Jurkat, Clone E6-1 (cell line): Measurements from ENCODE around the gene CCT6A. TPM values are rescaled to one million over a fixed set of nuclear protein-coding genes. Genes with fewer than 3 reads are reported as not detected.
"Not testable (repeated sequence)": the region's sequence is repeated elsewhere in the genome, so short reads cannot be mapped to it uniquely, and the experiment has no call there.

ENCODE experiments used
- DNase-seq: peaks from one replicate; pipeline ENCODE4 v3.0.0-alpha.2; 2011; ENCODE audit warnings: low read depth, low spot score
- H3K4me3 ChIP-seq: 2 replicates; pipeline ENCODE4 v1.5.1; 2011; ENCODE audit warnings: mild to moderate bottlenecking, low read length, control low read depth, moderate library complexity
- polyA plus RNA-seq: library from polyadenylated mRNA; unstranded; fragments of >200 nt; gene quantifications from one replicate; pipeline ENCODE4 v1.2.1, GENCODE V29; 2012; ENCODE audit warnings: missing spikeins; ENCODE audit not compliant: insufficient read length, insufficient read depth

Gene CCT6A, protein sequence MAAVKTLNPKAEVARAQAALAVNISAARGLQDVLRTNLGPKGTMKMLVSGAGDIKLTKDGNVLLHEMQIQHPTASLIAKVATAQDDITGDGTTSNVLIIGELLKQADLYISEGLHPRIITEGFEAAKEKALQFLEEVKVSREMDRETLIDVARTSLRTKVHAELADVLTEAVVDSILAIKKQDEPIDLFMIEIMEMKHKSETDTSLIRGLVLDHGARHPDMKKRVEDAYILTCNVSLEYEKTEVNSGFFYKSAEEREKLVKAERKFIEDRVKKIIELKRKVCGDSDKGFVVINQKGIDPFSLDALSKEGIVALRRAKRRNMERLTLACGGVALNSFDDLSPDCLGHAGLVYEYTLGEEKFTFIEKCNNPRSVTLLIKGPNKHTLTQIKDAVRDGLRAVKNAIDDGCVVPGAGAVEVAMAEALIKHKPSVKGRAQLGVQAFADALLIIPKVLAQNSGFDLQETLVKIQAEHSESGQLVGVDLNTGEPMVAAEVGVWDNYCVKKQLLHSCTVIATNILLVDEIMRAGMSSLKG
- 264 TPM for polyA plus RNA-seq

DNA sequence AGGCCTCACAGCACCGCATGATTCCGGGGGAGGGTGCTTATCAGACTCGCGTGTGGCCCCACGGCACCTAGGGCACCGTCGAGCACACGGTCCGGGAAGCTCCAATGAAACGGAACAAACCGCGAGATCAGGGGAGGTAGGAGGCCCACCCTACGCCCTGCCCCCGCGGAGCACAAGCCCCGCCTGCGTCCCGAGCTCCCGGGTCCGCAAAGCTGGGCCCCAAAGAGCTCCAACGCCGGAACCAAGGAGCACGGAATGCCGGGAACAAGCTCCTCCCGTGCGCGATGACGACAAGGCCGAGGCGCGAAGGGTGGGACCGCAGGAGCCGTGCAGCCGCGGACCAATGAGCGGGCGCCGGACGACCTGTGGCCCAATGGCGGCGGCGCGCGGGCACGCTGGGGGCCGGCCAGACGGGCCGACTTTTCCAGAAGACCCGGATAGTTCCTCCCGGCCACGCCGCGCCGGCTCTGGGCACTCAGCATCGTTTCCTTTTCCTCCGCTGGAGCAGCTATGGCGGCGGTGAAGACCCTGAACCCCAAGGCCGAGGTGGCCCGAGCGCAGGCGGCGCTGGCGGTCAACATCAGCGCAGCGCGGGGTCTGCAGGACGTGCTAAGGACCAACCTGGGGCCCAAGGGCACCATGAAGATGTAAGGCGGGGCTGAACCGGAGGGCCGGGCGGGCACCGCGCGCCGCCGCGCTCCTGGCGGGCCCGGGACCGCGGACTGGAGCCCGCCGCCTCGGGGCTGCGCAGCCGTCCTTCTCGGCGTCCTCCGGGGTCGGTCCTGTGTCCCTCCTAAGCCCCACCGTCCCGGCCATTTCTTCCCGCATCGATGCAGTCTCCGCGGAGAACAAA is at the start of gene CCT6A, which contains the start of gene PSPH:
TSS of gene CCT6A (plus strand) at position 427 of the 853 bp plus-strand sequence. CDS start at position 511, 84 bp downstream.
TSS of gene PSPH (minus strand) at position 106 of the 853 bp plus-strand sequence. CDS start 30,232 bp downstream, outside the sequence.
- DNase-seq: peak; percentile 97
- peak within 1 kb of the TSS; percentile 96 for H3K4me3 ChIP-seq

DNA sequence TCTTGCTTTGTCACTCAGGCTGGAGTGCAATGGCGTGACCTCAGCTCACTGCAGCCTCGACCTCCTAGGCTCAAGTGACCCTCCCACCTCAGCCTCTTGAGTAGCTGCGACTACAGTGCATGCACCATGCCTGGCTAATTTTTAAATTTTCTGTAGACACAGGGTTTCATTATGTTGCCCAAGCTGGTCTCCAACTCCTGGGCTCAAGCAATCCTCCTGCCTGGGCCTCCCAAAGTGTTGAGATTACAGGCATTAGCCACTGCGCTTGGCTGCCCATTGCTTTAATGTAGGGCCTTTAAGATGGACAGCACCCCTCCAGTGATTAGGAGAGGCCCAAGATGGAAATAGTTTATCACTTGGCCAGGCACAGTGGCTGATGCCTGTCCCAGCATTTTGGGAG is 47.8 kb upstream of the CCT6A start:
- DNase-seq: no peak
- no peak overlapping the region for H3K4me3 ChIP-seq

DNA sequence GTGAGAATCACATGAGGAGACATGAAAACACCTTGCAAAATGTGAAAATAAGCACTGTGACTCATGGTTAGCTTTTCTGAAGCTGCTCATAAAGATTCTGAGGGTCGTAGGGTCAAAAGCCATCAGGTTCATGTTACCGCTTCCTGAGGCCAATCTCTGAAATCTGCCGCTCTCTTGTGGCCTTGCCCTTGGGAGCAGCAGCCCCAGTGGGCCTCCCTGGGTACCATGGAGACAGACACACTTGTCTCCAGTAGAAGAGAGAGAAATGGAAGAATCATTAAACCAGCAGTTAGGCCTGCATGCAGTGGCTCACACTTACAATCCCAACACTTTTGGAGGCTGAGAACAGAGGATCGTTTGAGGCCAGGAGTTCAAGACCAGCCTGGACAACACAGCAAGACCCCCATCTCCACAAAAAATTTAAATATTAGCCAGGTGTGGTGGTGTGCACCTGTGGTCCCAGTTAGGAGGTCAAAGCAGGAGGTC is 44.4 kb upstream of the CCT6A start:
- no peak for DNase-seq
- no peak overlapping the region for H3K4me3 ChIP-seq

DNA sequence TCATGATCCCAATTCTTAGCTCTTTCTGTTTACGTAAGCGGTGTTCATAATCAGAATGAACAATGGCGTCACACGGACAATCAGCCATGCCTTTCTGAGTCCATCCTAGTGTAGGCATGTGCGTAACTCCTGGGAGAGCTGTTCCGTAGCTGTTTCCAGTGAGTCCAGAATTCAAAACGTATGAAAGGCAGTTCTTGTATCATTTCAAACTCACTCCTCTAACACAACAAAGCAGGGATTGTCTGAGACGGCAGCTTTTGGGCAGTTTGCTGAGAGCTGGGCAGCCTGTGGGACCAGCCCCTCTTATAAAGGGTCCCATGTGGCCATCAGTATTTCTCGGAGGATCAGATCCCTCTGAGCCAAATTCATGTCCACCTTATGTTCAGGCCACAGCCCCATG is 43.7 kb upstream of the CCT6A start:
- DNase-seq: no peak
- no peak overlapping the region for H3K4me3 ChIP-seq

DNA sequence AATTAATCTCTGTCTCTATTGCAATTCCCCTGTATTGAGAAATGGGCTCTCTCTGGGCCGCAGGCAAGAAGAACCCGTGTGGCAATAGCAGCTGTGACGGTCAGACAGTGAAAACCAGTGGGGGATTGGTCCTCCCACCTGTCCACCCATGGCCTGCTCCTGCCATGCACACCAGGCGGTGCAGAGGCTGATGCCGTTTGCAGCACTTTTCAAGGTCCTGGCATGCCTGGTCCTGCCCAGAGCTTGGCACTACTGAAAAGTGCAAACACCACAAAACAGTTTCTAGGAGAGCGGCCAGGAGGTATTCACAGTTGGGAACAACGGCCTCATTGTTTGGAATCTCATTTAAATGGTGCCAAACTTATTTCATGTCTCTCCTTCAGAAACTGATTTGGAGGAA is 41.9 kb upstream of the CCT6A start:
- DNase-seq: no peak
- H3K4me3 ChIP-seq: no peak overlapping the region

DNA sequence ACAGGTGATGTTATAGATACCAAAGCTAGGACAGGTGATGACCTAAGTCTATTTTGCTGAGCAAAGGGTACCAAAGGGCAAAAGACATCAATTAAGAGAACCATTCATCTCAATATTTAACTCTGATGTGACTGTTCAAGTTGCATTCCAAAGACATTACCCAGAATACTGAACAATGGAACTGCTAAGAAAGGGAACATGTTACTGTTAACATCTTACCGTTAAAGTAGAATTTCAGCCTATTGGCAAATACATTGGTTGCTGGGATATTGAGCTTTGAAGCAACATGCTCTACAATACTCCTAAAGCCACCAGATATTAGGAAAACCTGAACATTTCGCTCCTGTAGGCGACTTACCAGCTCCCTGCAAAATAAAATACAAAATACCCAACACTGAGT is 34.5 kb upstream of the CCT6A start:
- not testable (repeated sequence) for DNase-seq, H3K4me3 ChIP-seq

DNA sequence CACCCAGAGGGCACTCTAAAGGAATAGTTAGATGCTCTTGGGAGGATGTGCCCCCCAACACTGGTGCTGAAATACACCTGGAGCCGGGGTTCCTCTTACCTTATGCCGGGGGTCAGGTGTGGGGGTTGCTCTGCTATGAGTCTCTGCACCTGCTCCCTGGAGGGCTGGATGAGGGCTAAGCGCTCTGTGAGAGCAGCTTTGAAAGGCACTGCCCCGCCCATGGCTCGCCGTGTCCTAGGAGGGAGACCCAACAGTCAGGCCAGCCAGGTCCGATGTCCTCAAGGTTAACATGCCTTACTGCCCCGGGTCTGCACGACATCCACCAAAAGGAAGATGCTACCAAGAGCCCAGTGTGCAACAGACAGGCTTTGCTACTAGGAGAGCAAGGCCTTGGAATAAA is 32.1 kb upstream of the CCT6A start:
- DNase-seq: no peak
- H3K4me3 ChIP-seq: no peak overlapping the region

DNA sequence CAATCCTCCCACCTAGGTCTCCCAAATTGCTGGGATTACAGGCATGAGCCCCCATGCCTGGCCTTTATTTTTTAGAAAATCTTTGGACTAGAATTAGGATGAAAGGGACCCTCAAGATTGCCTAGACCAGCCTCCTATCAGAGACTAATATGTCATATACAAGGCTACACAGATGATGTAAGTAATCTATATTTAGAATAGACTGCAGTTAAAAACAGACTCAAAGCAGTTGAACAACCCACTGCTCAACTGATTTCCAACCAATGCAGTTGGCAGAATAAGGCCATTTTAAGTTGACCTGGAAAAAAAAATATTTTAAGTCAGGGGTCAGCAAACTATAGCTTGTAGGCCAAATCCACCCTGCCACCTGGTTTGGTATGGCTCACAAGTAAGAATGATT is 28.1 kb upstream of the CCT6A start:
- H3K4me3 ChIP-seq: no peak overlapping the region
- no peak for DNase-seq

DNA sequence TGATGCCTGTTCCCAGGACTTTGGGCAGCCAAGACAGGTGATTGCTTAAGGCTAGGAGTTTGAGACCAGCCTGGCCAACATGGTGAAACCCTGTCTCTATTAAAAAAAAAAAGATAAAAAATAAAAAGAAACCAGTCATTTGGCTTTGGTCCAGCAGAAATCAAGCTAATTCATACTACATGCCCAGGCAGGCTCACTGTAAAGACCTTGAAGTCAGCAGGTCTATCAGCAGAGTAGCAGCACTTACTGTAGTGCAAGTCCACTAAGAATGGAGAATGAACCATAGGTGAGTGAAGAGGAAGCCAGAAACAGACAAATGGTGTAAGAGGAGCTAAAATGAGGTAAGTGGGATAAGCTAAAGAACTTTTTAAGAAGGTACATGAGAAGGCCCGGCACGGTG is 25.0 kb upstream of the CCT6A start:
- H3K4me3 ChIP-seq: no peak overlapping the region
- no peak for DNase-seq

DNA sequence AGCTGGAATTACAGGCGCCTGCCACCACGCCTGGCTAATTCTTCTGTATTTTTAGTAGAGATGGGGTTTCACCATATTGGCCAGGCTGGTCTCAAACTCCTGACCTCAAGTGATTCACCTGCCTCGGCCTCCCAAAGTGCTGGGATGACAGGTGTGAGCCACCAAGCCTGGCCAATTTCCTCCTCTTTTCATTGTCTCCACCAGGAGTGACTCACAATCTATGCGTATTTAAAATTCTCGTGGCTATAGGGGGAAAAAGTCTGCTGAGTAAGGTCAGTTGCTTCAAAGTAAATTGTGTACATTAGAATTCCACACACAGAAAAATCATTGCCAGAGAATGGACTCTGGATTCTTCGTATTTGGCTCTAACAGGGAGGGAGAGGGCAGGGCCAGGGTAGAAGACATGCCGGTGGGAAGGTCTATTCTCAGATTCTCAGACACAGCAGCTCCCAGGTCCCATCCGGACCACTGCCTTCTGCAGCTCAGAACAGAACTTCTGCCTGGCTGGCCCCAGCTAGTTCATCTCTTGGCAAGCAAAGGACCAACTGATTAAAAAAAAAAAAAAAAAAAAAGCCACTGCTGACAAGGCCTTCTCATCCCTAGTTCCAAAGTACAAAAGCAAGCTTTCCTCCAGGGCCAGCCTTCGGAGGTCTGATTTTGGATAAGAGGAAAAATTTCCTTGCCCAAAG is 22.5 kb upstream of the CCT6A start:
- no peak overlapping the region for H3K4me3 ChIP-seq
- DNase-seq: no peak

DNA sequence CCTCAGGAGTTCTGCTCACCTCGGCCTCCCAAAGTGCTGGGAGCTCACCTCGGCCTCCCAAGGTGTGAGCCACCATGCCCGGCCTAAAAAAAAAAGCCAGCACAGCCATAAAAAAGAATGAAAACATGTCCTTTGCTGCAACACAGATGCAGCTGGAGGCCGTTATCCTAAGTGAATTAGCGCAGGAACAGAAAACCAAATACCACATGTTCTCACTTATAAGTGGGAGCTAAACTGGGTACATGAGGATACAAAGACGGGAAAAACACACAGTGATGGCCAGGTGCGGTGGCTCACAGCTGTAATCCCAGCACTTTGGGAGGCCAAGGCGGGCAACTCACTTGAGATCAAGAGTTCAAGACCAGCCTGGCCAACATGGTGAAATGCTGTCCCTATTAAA is 21.2 kb upstream of the CCT6A start:
- no peak overlapping the region for H3K4me3 ChIP-seq
- DNase-seq: no peak

DNA sequence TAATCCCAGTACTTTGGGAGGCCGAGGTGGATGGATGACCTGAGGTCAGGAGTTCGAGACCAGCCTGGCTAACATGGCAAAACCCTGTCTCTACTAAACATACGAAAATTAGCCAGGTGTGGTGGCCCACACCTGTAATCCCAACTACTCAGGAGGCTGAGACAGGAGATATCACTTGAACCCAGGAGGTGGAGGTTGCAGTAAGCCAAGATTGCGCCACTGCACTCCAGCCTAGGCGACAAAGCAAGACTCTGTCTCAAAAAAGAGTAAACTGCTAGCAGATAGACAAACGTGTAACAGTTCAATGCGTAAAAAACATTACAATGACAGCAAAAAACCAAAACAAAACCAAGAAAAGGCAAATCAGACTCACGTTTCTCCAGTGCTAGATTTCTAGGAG is 20.0 kb upstream of the CCT6A start:
- not testable (repeated sequence) for DNase-seq, H3K4me3 ChIP-seq

DNA sequence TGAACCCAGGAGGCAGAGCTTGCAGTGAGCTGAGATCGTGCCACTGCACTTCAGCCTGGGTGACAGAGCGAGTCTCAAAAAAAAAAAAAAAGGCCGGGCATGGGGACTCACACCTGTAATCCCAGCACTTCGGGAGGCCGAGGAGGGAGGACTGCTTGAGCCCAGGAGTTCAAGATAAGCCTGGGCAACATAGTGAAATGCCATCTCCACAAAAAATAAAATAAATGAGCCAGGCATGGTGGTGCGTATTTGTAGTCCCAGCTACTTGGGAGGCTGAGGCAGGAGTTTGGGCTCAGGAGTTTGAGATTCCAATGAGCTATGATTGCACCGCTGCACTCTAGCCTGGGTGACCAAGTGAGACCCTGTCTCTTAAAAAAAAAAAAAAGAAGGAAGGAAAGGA is 19.0 kb upstream of the CCT6A start:
- not testable (repeated sequence) for DNase-seq, H3K4me3 ChIP-seq

DNA sequence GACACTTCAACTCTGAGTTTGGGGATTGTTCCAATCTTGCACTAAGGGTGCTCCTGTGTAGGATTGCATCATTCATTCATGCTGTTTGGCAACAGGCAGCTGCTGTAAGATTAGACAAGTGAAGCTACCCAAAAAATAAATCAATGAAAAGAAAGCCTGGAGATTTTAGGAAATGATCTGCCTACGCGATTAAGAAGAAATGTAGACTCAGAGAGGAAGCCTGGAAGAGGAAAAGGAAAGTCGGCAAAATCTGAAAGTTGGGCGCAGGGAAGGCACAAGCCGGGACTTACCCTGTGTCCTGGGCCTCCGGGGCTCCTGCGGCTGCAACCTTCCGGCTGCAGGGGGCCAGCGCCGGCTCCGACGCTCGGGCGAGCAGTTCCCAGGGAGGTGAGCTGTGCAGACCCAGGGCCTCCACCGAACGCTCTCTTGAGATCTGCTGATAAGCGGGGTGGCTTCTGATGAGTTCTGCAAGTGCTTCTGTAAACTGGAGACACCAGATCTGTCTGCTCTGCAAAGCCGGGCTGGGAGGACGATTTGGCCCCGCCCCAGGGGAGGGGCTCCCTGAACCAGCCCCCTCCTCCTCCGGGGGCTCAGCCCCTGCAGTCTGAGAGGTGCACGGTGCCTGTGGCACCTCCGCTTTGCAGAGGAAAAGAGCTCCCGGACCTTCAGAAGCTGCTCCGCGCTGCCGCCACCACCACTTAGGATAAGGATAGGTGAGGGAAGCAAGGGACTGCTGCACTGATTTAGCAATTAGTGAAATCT is 17.7 kb upstream of the CCT6A start:
- peak; percentile 91 for DNase-seq
- peak overlapping the region; percentile 67 for H3K4me3 ChIP-seq

DNA sequence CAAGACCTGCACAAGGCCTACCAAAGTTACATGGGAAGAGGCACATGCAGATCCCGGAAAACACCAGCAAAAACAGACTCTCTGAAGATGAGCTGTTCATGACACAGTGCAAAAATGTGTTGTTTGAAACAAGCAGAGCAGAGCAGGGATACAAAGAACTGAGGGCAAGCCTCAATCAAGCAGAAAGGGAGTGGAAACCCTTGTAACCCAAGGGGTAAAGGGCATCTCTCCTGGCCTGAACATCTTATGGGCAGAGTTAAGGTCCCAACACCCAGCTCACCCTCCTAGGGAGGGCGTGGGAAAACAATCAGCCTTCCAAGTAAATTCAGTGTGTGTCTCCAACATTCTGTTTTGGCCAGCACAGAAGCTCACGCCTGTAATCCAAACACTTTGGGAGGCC is 10.8 kb upstream of the CCT6A start:
- DNase-seq: no peak
- no peak overlapping the region for H3K4me3 ChIP-seq

DNA sequence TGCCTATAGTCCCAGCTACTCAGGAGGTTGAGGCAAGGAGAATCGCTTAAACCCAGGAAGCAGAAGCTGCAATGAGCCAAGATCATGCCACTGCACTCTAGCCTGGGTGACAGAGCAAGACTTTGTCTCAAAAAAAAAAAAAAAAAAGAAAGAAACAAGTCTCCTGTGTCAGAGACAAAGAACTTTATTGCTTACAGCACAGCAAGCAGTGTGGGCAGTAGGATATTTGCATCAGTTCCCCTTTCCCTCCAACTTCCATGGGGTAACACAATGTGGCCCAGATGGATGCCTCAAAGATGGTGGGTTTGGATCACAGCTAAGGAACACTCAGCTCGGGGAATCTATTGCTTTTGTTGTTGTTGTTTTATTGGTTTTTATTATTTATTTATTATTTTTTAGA is 5.8 kb upstream of the CCT6A start:
- DNase-seq, H3K4me3 ChIP-seq: not testable (repeated sequence)

DNA sequence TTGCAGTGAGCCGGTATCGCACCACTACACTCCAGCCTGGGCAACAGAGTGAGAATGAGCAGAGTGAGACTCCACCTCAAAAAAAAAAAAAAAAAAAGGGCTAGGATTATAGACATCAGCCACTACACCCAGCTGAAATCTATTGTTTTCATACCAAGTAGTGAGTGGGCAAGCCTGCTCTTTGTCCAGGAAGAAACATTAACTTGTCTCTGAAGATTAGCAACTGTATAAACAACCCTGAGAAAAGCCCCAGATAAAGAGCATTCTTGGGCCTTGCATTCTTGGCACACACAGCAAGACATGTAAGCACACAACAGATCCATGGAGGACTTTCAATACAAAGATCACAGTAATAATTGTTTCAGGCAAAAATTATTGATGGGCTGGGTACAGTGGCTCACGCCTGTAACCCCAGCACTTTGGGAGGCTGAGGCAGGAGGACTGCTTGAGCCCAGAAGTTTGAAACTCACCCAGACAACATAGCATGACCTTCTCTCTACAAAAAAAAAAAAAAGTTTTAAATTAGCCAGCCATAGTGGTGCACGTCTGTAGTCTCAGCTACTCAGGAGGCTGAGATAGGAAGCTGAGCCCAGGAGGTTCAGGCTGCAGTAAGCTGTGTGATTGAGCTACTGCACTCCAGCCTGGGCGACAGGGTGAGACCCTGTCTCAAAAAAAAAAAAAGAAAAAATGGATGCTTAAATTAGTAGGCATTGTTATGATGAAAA is 4.7 kb upstream of the CCT6A start:
- no peak for DNase-seq
- no peak overlapping the region for H3K4me3 ChIP-seq
